22Rv1 (cell line): ENCODE measurements around the gene CEACAM16.

ENCODE experiments used
- CTCF ChIP-seq: fragments of 450-650 bp; IDR thresholded peaks from 2 replicates; pipeline ENCODE4 v1.5.1; 2017; ENCODE audit warnings: mild to moderate bottlenecking
- ZFX ChIP-seq: fragments of 450-650 bp; IDR thresholded peaks from 2 replicates; pipeline ENCODE4 v1.6.1; 2017; ENCODE audit warnings: antibody characterized with exemption, borderline replicate concordance

GRCh38 chr19:44705502-44706010 is 6.6 kb downstream of the CEACAM16 start:
- TF ChIP-seq CTCF: no peak
- no peak for TF ChIP-seq ZFX
